ENCODE measurements around the gene LGALS12.

LGALS12 gene

GRCh38 chr11:63505857-63506528 is at the start of gene LGALS12:
Gene LGALS12 (plus strand): TSS chr11:63506084. CDS start chr11:63506459, 375 bp downstream.
- DNase-seq = no peak

DNA sequence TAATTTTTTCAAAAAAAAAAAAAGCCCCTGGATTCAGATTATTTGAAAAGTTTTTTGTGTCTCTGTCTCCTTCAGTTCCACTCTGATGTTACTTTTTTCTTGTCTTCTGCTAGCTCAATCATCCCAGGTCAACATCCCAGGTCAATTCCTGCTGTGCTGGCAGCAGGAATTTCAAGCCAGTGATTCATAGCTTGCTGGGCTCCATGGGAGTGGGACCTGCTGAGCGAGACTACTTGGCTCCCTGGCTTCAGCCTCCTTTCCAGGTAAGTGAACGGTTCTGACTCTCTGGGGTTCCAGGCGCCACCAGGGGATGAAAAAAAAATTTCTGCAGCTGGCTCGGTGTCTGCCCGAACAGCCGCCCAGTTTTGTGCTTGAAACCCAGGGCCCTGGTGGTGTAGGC is 46.3 kb upstream of the LGALS12 start:
- DNase-seq = no peak

GRCh38 chr11:63462137-63462536 is 43.7 kb upstream of the LGALS12 start:
- DNase-seq = no peak

GRCh38 chr11:63470311-63470710 is 35.6 kb upstream of the LGALS12 start:
- no peak for DNase-seq

DNA sequence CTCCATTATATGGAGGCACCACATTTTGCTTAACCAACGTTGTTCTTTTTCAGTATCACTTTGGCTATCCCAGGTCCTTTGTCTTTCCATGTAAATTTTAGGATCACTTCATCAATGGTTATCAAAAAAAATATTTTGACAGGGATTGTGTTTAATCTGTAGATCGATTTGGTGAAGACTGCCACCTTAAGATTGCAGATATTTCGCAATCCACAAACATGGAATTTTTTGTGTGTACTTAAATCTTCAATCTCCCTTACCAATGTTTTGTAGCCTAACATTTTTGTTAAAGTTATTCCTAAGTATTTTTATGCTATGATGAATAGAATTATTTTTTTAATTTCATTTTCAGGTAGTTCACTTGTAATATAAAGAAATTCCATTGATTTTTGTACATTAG is 33.5 kb upstream of the LGALS12 start:
- no peak for DNase-seq

DNA sequence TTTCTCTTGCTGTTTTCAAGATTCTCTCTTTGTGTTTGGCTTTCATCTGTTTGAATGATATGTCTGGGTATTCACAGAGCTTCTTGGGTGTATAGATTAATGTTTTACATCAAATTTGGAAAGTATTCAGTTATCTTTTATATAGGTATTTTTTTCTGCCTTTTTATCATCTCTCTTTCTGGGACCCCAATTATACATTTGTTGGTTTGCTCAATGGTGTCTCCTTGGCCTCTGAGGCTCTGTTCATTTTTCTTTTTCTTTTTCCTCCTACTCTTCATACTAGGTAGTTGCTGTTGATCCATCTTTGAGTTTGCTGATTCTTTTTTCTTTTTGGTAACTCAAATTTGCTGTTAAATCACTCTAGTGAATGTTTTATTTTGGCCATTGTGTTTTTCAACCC is 29.3 kb upstream of the LGALS12 start:
- no peak for DNase-seq

DNA sequence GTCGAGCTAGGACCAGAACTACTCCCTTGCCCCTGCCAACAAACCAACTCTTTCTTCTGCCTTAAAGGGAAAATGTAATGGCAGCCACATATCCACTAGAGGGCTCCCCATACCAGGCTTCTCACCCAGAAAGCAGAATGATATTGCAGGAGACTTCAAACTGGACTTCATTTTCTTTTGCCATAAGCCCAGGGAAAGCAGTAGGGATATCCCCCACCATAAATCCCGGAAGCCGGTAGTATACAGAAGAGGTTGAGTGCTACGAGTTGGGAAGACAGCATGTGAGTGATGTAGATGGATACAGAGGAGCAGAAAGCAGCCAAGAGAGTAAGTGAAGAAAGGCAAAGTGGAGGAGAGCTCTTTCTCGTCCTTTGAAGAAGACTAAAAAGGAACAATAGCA is 27.0 kb upstream of the LGALS12 start:
- DNase-seq = peak; percentile 45

- DNase-seq = no peak
Measured at GRCh38 chr11:63480039-63480438, 25.8 kb upstream of the LGALS12 start.

DNA sequence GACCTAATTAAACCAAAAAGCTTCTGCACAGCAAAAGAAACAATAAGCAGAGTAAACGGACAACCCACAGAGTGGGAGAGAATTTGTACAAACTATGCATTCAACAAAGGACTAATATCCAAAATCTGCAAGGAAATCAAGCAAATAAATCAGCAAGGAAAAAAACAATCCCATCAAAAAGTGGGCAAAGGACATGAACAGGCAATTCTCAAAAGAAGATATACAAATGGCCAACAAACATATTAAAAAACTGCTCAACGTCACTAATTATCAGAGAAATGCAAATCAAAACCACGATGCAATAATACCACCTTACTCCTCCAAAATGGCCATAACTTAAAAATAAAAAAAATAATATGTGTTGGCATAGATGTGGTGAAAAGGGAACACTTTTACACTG is 20.1 kb upstream of the LGALS12 start:
- DNase-seq = no peak

- DNase-seq = no peak
Measured at GRCh38 chr11:63488789-63489188, 17.1 kb upstream of the LGALS12 start.

GRCh38 chr11:63489879-63490278 is 16.0 kb upstream of the LGALS12 start:
- DNase-seq = no peak

DNA sequence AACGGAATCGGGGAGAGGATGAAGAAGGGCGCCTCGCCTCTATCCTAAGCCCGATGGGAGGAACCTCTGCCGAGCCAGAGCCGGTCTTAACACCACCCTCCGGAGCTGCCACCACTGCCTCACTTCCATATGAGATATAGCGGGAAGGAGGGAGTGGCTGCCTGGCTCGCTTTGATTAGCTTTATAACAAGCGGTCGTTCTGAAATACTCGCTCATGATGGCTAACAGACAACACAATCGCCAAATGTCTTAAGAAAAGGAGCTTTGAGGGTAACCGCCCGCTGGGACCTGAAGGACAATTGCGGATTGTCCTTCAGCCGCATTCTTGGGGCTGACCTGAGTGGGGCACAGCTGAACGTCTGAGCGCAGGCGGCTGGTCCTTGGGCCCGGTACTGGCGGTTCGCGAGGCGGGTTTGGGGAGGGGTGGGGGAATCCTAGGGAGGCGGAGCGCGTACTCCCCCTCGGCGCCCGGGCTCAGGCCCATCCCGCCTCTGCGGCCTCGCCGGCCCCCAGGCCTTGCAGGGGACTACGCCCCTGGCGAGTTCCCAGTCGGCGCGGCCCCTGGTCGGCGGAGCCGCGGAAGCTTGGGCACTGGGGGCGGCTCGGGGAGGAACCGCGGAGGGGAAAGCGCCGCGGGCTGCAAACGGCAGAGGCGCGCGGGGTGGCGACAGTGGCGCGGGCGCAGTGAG is 15.2 kb upstream of the LGALS12 start, which contains the start of gene PLAAT5:
Gene PLAAT5, minus strand, starts transcription at position 617 of the 689 bp plus-strand sequence. Its CDS starts 133 bp downstream, at position 484.
- peak; percentile 29 for DNase-seq

GRCh38 chr11:63491240-63491587 is 14.7 kb upstream of the LGALS12 start:
- no peak for DNase-seq

DNA sequence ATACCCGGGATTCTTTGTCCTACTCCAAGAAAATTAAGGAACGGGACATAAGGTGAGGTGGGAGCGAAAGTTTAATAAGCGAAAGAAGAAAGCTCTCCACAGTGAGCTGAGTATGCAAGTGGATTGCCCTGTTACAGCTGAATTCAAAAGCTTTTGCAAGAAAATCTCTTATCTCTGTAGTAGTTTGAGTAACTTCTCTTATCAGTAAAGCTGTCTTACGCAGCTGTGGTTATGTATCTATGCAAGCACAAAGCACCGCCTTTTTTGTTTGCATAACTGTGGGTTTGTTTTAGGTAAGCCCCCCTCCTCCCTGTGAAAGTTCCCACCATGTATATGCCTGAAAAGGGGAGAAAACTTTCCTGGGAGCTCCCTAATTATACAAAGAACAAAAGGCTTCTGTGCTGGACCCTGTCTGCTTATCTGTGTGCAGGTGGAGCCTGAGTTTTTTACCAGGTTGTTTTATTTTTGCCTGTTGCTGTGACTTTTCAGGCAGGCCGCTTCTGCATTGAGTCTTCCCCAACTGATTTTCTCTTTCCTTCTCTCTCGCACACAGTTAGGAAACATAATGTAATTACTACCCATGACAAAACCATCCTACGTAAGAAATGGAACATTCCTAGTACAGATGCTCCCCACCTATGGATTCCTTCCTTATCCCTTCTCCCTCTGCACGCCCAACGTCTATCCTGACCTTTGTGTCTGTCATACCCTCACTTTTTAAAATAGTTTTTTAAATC is 14.1 kb upstream of the LGALS12 start:
- no peak for DNase-seq

DNA sequence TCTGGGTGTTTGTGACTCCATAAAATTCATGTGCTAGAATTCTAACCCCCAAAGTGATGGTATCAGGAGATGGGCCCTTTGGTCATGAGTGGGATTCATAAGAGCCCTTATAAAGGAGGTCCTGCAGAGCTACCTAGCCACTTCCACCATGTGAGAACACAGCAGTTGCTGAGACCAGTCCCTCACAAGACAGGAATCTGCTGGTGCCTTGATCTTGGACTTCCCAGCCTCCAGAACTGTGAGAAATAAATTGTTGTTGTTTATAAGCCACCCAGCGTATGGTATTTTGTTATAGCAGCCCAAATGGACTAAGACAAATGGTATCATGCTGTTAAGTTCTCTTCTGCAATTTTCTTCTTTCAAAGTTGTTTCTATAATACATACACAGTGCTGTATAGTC is 13.4 kb upstream of the LGALS12 start:
- no peak for DNase-seq

DNA sequence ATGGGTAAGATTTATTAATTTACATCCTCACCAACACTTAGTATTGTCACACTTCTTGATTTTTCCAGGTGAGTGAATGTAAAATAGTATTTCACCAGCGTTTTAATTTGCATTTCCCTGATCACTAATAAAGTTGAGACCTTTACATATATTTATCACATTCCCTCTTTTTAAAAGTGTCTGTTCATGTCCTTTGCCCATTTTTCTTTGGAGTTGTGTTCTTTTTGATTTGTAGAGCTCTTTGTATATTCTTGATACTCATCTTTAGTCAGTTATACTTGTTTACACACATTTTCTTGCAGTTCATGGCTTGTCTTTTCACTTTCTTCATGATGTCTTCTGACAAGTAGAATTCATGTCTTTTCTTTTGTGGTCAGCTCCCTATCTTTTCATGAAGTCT is 12.8 kb upstream of the LGALS12 start:
- DNase-seq = no peak

DNA sequence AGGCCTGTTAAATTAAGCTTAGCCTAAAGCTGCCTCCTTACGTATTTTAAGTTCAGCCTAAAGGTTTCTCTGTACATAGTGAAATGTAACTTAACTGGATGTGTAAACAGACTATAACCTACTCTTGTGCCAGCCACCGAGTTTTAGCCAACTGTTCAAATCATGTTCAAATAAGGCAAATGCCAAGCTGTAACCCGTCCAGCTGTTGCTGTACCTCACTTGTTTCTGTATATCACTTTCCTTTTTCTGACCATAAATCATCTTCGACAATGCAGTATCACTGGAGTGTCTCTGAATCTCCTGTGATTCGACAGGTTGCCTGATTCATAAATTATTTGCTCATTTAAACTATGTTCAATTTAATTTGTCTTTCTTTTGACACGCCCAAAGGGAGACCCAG is 10.9 kb upstream of the LGALS12 start:
- no peak for DNase-seq

GRCh38 chr11:63499874-63500273 is 6.0 kb upstream of the LGALS12 start:
- DNase-seq = no peak

DNA sequence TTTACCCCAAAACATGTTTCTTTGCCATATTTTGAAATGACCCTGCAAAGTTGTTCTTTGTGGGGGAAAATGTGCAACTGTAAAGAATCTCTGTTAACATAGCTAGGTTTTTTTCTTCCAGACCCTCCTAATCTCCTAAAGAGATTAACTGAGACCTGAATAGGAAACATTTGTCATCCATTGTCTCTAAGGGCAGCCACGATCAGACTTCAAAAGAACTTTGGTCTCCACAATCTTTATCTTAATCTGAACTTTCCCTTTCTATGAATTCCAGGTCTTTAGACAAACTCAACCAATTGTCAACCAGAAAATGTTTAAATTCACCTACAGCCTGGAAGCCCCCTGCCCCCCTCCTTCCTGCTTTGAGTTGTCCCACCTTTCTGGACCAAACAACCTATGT is 4.6 kb upstream of the LGALS12 start:
- DNase-seq = no peak

- no peak for DNase-seq
Measured at GRCh38 chr11:63502252-63502820, 3.5 kb upstream of the LGALS12 start.

GRCh38 chr11:63503492-63503891 is 2.4 kb upstream of the LGALS12 start:
- no peak for DNase-seq

DNA sequence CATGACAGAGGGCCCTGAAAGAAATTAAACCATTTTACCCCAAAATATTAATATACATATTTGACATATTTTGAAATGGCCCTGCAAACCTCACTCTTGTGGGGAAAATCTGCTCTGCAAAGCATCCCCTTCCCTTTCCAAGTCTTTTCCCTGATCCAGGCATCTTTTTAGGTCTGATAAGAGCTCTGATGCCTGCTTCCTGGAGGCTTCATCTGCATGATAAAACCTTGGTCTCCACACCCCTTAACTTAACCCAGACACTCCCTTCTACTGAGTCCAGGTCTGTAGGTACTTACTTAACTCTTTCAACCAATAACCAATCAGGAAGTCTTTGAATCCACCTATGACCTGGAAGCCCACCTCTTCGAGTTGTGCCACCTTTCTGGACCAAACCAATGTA is 1.8 kb upstream of the LGALS12 start:
- no peak for DNase-seq

GRCh38 chr11:63504933-63505586 is 824 bp upstream of the LGALS12 start:
- DNase-seq = no peak
